PFSK-1 (cell line): ENCODE results near the gene CWC25.

ENCODE experiments used
- POLR2AphosphoS5 ChIP-seq: IDR thresholded peaks from 2 replicates; pipeline ENCODE4 v1.6.1; 2012; ENCODE audit warnings: low read depth, mild to moderate bottlenecking, control low read depth, low read length, moderate library complexity
- TF ChIP-seq, protein P1 (sequence below), 2 experiments: IDR thresholded peaks; 2 replicates each; pipeline versions ENCODE4 v1.6.1 to v1.8.0; 2011 to 2012; ENCODE audit warnings: low read depth in 2 of 2, low read length in 2 of 2, control low read depth in 1 of 2, inconsistent platforms in 1 of 2, mild to moderate bottlenecking in 1 of 2, moderate library complexity in 1 of 2; ENCODE audit not compliant: insufficient read depth in 1 of 2

DNA sequence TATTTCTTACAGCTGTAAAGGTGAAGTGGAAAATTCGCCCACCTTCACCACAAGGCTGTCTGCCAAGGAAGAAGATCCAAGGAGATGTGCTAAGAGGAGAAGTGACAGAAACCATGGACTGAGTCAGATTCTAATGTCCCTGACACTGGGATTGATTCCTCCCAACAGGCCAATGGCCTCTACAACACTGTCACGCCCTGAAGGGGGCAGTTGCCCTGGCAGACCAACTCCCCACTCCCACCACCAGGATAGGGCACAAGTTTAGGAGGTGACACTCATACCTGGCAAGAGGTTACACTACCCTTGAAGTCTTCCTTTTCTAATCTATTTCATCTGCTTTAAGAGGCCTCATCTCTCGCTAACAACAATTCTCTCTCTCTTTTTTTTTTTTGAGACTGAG lies 41.9 kb downstream of the CWC25 start:
- TF ChIP-seq POLR2AphosphoS5 = no peak
- TF ChIP-seq, protein P1, sequence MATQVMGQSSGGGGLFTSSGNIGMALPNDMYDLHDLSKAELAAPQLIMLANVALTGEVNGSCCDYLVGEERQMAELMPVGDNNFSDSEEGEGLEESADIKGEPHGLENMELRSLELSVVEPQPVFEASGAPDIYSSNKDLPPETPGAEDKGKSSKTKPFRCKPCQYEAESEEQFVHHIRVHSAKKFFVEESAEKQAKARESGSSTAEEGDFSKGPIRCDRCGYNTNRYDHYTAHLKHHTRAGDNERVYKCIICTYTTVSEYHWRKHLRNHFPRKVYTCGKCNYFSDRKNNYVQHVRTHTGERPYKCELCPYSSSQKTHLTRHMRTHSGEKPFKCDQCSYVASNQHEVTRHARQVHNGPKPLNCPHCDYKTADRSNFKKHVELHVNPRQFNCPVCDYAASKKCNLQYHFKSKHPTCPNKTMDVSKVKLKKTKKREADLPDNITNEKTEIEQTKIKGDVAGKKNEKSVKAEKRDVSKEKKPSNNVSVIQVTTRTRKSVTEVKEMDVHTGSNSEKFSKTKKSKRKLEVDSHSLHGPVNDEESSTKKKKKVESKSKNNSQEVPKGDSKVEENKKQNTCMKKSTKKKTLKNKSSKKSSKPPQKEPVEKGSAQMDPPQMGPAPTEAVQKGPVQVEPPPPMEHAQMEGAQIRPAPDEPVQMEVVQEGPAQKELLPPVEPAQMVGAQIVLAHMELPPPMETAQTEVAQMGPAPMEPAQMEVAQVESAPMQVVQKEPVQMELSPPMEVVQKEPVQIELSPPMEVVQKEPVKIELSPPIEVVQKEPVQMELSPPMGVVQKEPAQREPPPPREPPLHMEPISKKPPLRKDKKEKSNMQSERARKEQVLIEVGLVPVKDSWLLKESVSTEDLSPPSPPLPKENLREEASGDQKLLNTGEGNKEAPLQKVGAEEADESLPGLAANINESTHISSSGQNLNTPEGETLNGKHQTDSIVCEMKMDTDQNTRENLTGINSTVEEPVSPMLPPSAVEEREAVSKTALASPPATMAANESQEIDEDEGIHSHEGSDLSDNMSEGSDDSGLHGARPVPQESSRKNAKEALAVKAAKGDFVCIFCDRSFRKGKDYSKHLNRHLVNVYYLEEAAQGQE (IDR thresholded peaks at IDR 0.05; ENCODE audit: insufficient read depth in 1 of 2, low read depth in 2 of 2, low read length in 2 of 2) = no peak
